HL-60 (cell line): Measurements from ENCODE around the gene FGF1.

Source experiments
- DNase-seq, 2 experiments: peaks; one replicate each; pipeline ENCODE4 v3.0.0-alpha.2; 2010 to 2020; ENCODE audit warnings: low read depth in 1 of 2, low spot score in 1 of 2
- H3K27ac ChIP-seq: fragments of 250-450 bp; sonication (Bioruptor Pico); replicated peaks from 2 replicates; pipeline ENCODE4 v1.5.1; 2020; ENCODE audit warnings: mild to moderate bottlenecking, moderate library complexity
- H3K27me3 ChIP-seq: fragments of 250-450 bp; sonication (Bioruptor Pico); 2 replicates; pipeline ENCODE4 v1.5.1; 2021; ENCODE audit warnings: mild to moderate bottlenecking, moderate library complexity; ENCODE audit not compliant: insufficient read depth, poor library complexity, severe bottlenecking
- H3K4me3 ChIP-seq: replicated peaks from 2 replicates; pipeline ENCODE4 v1.5.1; 2011; ENCODE audit warnings: mild to moderate bottlenecking, control low read depth, low read length; ENCODE audit not compliant: insufficient read depth
- GABPA ChIP-seq: IDR thresholded peaks from 2 replicates; pipeline ENCODE4 v1.6.1; 2012; ENCODE audit warnings: low read depth
- POLR2AphosphoS5 ChIP-seq: IDR thresholded peaks from 2 replicates; pipeline ENCODE4 v1.6.1; 2012; ENCODE audit warnings: low read depth
- SPI1 ChIP-seq: IDR thresholded peaks from 2 replicates; pipeline ENCODE4 v1.6.1; 2012; ENCODE audit warnings: low read depth, mild to moderate bottlenecking, borderline replicate concordance
- TF ChIP-seq, protein P1 (sequence below): IDR thresholded peaks from 2 replicates; pipeline ENCODE4 v1.6.1; 2012; ENCODE audit warnings: low read depth; ENCODE audit not compliant: insufficient replicate concordance
- TF ChIP-seq, protein P2 (sequence below): IDR thresholded peaks from one replicate; pipeline ENCODE4 v1.5.1; 2011; ENCODE audit warnings: low read length, control low read depth, inconsistent platforms; ENCODE audit not compliant: insufficient read depth

FGF1 gene

DNA sequence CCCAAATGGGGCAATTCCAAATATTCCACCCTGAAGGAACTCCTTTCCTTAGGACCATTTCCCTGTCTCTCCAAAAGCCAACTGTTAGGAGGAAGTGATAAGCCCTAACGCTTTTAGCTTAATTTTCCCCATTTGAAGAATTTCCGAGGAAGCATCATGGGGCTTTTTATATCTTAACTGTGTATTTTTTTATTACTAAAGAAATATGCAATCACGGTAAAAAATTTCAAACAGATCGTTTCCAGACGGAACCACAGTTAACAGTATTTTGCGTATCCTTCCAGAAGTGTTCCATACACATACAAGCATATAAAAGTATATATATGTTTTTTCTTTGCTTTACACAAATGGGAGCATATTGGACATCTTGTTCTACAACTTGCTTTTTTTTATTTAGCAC is 133.8 kb downstream of the FGF1 start:
- Histone ChIP-seq H3K27me3 (peaks cover 15% of the 10 kb centered on the region), H3K4me3 (no peak overlapping the region), H3K27ac (no peak overlapping the region)
- no peak for TF ChIP-seq GABPA
- DNase-seq, result no peak

DNA sequence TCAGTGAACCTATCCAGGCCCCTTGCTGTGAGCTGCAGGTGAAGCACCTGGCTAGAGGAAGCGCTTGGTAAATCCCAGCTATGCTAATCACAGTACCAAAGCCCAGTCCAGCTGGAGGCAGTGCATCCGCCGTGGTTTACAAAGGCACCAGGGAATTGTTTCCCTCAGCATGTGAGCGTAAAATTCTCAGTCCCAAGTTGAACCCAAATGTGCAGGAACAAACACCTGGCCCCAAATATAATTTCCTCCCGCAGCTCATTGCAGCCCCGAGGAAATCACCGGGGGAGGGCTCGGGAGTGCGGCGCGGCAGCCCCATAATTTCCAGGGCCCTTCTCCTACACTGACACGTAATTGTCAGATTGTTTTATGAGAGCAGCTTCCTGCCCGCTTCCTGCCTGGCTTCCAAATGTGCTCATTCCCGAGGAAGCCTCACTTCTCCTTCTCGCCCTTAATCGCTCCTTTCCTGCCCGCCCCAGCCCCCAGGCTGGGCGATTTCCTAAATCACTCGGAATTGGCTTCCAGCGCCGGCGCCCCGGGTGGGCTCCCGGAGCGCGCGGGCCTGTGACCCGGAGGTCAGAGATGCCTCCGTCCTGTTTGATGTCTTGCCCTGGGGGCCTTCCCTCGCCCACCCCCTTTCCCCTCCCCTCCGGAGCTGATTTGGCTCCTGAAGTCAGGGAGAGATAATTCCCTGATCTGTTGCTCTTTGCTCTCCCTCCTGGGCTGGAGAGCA is 134.4 kb downstream of the FGF1 start:
- no peak overlapping the region for H3K4me3 ChIP-seq
- TF ChIP-seq, protein P1, sequence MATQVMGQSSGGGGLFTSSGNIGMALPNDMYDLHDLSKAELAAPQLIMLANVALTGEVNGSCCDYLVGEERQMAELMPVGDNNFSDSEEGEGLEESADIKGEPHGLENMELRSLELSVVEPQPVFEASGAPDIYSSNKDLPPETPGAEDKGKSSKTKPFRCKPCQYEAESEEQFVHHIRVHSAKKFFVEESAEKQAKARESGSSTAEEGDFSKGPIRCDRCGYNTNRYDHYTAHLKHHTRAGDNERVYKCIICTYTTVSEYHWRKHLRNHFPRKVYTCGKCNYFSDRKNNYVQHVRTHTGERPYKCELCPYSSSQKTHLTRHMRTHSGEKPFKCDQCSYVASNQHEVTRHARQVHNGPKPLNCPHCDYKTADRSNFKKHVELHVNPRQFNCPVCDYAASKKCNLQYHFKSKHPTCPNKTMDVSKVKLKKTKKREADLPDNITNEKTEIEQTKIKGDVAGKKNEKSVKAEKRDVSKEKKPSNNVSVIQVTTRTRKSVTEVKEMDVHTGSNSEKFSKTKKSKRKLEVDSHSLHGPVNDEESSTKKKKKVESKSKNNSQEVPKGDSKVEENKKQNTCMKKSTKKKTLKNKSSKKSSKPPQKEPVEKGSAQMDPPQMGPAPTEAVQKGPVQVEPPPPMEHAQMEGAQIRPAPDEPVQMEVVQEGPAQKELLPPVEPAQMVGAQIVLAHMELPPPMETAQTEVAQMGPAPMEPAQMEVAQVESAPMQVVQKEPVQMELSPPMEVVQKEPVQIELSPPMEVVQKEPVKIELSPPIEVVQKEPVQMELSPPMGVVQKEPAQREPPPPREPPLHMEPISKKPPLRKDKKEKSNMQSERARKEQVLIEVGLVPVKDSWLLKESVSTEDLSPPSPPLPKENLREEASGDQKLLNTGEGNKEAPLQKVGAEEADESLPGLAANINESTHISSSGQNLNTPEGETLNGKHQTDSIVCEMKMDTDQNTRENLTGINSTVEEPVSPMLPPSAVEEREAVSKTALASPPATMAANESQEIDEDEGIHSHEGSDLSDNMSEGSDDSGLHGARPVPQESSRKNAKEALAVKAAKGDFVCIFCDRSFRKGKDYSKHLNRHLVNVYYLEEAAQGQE, result no peak
- TF ChIP-seq GABPA (no peak), POLR2AphosphoS5 (no peak), SPI1 (no peak)
- TF ChIP-seq, protein P2, sequence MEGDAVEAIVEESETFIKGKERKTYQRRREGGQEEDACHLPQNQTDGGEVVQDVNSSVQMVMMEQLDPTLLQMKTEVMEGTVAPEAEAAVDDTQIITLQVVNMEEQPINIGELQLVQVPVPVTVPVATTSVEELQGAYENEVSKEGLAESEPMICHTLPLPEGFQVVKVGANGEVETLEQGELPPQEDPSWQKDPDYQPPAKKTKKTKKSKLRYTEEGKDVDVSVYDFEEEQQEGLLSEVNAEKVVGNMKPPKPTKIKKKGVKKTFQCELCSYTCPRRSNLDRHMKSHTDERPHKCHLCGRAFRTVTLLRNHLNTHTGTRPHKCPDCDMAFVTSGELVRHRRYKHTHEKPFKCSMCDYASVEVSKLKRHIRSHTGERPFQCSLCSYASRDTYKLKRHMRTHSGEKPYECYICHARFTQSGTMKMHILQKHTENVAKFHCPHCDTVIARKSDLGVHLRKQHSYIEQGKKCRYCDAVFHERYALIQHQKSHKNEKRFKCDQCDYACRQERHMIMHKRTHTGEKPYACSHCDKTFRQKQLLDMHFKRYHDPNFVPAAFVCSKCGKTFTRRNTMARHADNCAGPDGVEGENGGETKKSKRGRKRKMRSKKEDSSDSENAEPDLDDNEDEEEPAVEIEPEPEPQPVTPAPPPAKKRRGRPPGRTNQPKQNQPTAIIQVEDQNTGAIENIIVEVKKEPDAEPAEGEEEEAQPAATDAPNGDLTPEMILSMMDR, result no peak
- H3K27ac ChIP-seq, result no peak overlapping the region
- H3K27me3 ChIP-seq, result peaks cover 15% of the 10 kb centered on the region
- no peak for DNase-seq

DNA sequence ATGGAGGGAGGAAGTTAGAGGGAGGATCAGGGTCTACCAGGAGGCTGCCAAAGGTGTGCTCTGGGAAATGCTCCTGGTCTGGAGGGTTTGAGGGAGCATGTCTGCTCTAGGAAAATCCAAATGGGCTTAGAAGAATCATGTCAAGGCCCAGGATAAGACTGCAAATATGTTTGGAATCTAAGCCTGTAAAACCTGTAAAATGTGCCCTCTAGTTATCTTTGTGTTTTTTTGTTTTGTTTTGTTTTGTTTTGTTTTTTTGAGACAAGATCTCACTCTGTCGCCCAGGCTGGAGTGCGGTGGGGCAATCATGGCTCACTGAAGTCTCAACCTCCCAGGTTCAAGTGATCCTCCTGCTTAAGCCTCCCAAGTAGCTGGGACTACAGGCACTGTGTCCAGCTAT is 135.4 kb downstream of the FGF1 start:
- Histone ChIP-seq H3K27ac (no peak overlapping the region), H3K27me3 (peaks cover 15% of the 10 kb centered on the region), H3K4me3 (no peak overlapping the region)
- no peak for DNase-seq
- no peak for TF ChIP-seq GABPA
- TF ChIP-seq POLR2AphosphoS5, result no peak
- TF ChIP-seq, protein P2, result no peak
- TF ChIP-seq SPI1, result no peak
- TF ChIP-seq, protein P1, result no peak

DNA sequence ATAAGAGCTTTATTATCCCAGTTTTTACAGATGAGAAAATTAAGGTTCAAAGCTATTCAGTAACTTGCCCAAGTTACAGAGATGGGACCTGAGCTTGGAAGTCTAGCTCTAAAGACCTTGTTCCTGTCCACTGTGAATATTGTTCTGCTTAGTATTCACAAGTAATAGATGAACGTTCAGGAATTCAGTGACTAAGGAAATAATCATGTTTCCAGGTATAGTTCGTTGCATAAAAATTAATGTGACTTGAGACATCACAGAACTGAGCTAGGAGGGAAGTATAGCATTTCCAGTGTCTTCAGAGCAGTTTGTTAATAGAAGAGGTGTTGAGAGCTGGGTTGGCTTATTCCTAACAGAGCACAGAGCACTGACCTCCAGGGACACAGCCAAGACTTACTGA is 136.1 kb downstream of the FGF1 start:
- no peak for TF ChIP-seq GABPA
- TF ChIP-seq POLR2AphosphoS5, result no peak
- no peak for TF ChIP-seq SPI1
- TF ChIP-seq, protein P2, result no peak
- TF ChIP-seq, protein P1, result no peak
- no peak for DNase-seq
- H3K27me3 ChIP-seq, result peaks cover 15% of the 10 kb centered on the region
- no peak overlapping the region for H3K4me3 ChIP-seq
- H3K27ac ChIP-seq, result no peak overlapping the region
